SH-SY5Y (cell line): Measurements from ENCODE around the gene WDPCP.

Source experiments
- GATA2 ChIP-seq: IDR thresholded peaks from 2 replicates; pipeline ENCODE4 v1.6.1; 2011; ENCODE audit warnings: mild to moderate bottlenecking, low read depth, low read length
- GATA3 ChIP-seq: IDR thresholded peaks from 2 replicates; pipeline ENCODE4 v1.6.1; 2011; ENCODE audit warnings: low read depth, mild to moderate bottlenecking, low read length, moderate library complexity

The WDPCP gene

DNA sequence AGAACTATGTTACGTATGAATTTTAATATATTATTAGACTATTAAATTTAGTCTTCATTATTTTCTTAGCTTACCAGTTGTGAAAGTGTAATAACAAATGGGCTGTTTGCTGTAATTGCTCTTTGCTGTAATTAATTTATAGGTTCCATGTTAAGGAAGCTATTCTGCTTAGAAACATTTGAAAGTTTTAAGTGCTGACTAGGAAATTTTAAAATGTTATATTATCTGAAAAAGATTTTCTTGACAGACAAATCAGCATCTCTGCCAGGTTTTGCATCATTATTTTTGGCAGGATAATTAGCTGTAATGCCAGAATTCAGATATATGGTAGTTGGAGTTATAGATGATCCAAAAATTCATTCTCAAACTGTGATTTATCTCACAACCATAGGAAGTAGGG, 495.4 kb downstream of the WDPCP start:
- no peak for TF ChIP-seq GATA2
- TF ChIP-seq GATA3 = no peak

DNA sequence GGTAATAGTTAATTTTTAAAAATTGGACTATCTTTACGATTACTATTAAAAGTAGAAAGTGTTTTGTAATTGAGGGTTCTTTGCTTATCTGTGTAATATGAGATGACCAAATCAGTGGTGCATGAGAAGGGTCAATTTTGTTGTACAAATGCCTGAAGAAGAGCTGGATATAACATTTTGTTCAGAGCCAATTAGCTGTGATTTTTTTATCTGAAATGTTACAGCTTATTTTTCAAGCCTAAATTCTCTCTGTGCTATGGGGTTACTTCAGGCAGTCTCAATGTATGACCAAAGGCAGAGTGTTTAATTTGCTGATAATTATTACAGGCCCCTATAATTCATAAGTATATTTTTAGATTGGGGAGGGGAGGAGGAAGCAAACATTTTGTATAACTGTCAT, 495.9 kb downstream of the WDPCP start:
- TF ChIP-seq GATA3 (no peak), GATA2 (no peak)

DNA sequence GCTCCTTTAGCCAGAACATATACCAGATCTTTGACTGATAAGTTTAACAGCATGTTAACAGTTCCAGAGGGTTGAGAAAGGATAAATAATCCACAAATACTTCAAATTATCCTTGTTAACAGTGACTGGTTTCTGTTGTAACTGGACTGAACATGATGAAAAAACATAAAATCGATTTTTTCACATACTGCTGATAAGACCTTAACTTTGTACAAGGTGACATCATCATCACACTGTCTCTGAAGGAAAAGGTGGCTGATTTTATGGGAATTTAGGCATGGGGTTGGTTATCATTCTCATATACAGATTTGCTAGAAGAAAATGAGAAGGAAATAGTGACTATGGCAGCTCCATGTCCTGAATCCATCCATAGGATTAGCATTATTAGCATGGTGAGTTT, 501.6 kb downstream of the WDPCP start:
- no peak for TF ChIP-seq GATA2
- TF ChIP-seq GATA3 = no peak

DNA sequence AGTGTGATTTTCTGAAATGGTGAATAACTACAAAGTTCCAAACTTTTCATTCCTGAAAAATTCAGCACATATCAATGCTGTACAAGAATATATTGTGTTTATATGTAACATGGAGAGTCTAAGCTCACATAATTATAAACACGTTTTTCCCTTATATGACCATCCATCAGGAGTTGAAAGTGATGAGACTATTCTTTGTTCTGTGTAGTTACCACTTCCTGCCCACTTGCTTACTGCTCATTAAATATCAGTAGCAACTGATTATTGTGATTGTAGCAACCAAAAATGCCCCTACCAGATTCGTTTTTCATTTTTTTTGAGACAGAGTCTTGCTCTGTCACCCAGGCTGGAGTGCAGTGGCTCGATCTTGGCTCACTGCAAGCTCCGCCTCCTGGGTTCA, 506.9 kb downstream of the WDPCP start:
- TF ChIP-seq GATA3 (no peak), GATA2 (no peak)

- TF ChIP-seq GATA2 (no peak), GATA3 (no peak)
These were observed 509.2 kb downstream of the WDPCP start for GRCh38 chr2:63078852-63079606.

DNA sequence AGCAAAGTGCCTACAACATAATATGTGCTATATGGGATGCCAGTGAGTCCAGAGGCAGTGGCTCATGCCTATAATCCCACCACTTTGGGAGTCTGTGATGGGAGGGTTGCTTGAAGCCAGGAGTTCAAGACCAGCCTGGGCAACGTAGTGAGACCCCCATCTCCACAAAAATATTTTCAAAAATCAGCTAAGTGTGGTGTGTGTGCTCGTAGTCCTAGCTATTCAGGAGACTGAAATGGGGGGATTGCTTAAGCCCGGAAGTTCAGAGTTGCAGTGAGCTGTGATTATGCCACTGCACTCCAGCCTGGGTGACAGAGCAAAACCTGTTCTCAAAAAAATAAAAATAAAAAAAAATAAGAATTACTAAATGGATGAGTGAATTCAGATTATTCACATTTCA, 514.3 kb downstream of the WDPCP start:
- TF ChIP-seq GATA3 (no peak), GATA2 (no peak)

- TF ChIP-seq GATA2 (no peak), GATA3 (no peak)
These were observed 516.6 kb downstream of the WDPCP start for GRCh38 chr2:63071664-63072063.
